IPS-18c (cell line): ENCODE results near the gene ARHGEF10L.

ENCODE experiments used
- H3K4me3 ChIP-seq: 2 replicates; pipeline ENCODE4 v1.7.0; 2013; ENCODE audit warnings: low read depth, mild to moderate bottlenecking, low read length, moderate library complexity; ENCODE audit not compliant: insufficient read depth
- H3K9me3 ChIP-seq: one replicate; pipeline ENCODE4 v1.6.1; 2013; ENCODE audit warnings: mild to moderate bottlenecking, low read length, moderate library complexity; ENCODE audit not compliant: control insufficient read depth, insufficient read depth

The ARHGEF10L gene

DNA sequence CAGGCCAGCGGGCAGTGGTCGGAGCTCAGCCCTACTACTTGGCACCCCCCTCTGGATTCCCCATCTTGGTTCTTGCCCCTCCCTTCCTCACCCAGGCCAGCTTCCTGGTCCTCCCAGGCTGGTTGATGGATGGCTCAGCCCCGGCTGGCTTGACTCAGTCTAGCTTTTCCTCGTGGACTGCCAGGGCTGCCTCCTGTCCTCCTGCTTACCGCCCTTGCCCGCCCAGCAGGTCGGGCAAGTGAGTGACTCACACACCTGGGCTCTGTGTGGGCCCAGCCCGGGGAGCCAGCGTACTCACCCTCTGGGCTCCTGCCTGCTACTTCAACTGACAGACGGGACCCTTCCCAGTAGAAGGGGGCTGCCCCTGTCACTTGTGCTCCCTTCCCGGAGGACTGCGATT lies 19.5 kb upstream of the ARHGEF10L start:
- Histone ChIP-seq H3K4me3 (no peak overlapping the region), H3K9me3 (peaks cover 2% of the 10 kb centered on the region)

DNA sequence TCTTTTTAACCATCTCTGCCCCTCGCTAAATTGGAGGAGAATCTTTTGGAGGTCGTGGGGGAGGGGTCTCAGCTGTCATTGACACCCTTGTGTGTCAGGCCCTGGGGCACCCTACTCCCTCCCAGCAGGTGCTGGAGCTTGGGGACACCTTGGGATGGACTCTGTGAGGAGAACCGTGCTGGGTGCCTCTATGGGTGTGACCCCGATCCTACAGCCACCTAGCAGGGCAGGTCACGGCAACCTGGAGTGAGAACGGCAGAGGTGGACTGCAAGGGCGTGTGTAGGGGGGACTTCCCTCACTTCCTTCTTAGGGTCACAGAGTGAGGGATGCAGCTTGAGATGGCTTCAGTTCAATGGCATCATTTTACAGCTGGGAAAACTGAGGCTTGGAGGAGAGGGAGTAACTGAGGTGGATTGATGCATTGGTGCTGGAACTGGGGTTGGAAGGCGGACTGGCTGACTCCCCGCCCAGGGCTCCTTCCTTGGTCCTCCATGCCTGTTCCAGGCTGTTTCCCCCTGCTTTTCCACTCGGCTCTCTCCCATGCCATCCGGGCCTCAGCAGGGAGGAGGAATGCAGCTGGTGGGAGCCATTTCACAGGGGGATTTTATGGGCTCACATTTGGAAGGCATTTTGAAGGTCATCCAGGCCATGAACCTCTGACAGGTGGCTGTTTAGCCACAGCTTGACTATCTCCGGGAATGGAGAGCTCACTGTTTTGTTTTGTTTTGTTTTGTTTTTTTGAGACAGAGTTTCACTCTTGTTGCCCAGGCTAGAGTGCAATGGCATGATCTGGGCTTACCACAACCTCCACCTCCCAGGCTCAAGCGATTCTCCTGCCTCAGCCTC lies 18.8 kb upstream of the ARHGEF10L start:
- Histone ChIP-seq H3K4me3 (no peak overlapping the region), H3K9me3 (peaks cover 2% of the 10 kb centered on the region)

DNA sequence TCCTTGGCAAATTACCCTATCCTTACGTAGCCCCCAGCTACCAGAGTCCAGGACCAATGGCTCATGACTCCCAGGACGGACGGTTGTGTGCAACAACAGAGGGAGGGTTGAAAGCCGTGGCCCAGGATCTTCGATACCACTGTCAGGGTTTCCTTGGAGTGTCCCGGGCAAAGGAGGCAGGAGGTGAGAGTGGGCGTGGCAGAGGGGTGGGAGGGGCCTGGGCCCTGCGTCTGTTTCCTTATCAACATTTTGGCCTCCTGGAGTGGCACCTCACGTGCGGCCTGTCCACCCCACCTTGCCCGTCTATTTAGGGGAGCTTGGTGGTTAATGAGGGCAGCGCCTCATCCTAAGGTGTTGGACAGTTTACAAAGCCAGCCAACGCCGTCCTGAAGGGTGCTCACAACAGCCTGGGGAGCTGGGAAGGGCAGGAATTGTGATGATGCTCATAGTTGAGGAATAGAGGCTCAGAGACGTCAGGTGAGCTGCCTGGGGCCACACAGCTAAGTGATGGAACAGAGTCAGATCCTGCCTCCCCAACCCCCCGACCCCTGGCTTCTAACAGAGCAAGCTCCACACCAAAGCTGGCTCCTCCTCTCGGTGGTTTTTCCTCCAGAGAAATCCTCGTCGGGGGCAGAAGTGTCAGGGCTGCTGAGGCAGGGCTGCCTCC lies 17.4 kb upstream of the ARHGEF10L start:
- Histone ChIP-seq H3K9me3 (peaks cover 2% of the 10 kb centered on the region), H3K4me3 (no peak overlapping the region)

DNA sequence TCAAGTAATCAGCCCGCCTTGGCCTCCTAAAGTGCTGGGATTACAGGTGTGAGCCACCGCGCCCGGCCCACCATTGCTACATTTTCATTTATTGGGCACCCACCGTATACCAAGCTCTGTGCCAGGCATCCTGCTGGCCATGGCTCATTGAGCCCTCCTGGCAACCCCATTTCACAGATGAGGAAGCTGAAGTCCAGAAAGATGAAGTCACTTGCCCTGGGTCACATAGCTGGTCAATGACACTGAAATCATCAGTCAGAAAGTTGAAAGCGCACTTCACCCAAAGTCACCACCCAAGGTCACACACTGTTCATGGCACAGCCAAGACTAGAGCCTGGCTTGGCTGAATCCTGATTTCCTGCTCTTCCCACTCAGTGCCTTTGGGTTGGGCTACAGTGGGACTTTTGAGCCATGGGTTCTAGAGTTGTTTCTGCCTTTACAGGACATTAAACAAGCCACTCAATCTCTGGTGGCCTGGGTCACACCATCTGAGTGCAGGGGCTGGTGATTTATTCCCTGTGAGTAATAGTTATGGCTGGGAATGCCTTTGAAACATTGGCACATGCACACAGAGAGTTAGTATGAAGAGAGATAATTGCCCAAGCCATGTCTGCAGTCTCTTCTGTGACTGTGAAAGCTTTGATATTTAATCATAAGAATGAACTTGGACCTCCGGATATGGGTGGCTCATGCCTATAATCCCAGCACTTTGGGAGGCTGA lies 16.0 kb upstream of the ARHGEF10L start:
- H3K9me3 ChIP-seq = peaks cover 2% of the 10 kb centered on the region
- H3K4me3 ChIP-seq = no peak overlapping the region

DNA sequence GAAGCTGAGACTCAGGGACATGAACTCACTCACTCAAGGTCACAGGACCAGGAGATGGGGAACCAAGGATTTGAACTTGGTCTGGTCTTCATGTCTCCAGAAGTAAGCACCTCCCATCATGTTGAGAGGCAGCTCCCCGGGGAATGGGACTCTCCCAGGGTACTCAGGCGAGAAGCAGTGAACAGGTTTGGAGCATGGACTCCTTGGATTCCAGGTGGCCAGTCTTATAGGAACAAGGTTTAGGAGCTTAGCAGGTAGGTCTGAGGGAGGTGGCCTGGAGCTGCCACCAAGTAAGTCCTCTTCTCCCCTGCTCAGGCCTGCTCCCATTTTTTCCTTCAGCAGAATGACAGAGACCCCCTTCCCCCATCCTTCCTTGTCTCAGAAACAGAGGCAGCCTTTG lies 14.9 kb upstream of the ARHGEF10L start:
- no peak overlapping the region for H3K4me3 ChIP-seq
- peaks cover 2% of the 10 kb centered on the region for H3K9me3 ChIP-seq

DNA sequence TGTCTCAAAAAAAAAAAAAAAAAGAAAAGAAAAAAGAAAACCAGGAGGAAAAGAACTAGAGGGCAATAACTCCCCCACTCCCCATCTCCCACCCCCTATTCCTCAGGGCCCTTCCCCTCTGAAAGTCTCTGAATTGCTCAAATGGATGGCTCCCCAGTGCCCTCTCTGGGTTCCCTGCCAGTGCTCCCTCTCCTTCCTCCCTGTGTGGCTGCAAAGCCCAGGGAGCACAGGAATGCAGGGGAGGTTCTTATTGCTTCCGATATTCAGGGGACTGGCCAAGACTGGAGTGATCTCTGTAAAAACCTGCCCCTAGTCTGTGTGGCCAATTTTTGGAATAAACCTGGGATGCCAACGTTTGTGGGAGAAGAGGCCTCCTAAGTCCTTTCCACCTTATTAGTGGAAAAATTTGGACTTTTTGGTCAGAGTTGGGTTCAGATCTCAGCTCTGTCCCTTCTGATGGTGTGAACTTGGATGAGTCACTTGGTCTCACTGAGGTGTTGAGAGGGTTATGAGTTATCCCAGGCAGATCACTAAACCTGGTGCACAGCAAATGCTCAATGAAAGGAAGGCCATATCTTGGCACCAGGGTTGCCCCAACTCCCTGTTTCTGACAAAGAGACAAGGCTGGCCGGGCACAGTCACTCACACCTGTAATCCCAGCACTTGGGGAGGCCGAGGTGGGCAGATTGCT lies 13.4 kb upstream of the ARHGEF10L start:
- H3K4me3 ChIP-seq = no peak overlapping the region
- H3K9me3 ChIP-seq = peaks cover 2% of the 10 kb centered on the region

DNA sequence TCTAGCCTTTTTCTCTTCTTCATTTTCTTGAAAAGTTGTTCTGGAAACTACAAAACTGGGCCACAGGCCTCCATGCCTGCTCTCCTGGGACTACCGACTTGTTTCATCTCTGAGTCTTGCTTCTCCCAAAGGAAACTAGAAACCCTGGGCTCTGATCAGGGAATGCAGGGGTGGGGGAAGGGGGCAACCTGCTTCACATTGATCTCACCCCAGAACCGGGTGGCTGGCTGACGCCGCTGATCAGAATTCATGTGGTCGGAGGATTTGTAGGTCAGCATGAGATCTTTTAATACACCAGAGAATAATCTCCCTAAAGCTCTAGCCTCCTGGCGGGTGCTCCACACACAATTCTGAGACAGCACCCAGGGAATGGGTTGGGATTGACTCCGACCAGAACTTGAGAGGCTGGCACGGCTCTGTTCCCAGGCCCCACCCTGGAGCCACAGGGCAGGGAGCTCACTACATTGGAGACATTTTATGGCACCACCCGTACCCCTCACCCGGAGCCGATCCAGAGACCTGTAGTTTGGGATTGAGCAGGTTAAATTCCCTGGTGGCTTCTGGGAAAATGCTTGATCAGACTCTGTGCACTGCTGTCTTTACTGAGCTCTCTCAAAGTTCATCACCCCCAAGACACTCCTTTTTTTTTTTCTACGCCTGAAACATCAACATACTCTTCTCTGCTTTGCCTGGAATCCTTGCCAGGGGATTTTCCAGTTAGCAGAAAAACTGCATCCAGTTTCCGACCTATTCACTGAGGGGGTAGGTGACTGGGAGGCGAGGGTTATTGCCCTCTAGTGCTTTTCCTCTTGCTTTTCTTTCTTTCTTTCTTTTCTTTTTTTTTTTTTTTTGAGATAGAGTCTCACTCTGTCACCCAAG lies 12.2 kb upstream of the ARHGEF10L start:
- Histone ChIP-seq H3K4me3 (no peak overlapping the region), H3K9me3 (peaks cover 2% of the 10 kb centered on the region)

DNA sequence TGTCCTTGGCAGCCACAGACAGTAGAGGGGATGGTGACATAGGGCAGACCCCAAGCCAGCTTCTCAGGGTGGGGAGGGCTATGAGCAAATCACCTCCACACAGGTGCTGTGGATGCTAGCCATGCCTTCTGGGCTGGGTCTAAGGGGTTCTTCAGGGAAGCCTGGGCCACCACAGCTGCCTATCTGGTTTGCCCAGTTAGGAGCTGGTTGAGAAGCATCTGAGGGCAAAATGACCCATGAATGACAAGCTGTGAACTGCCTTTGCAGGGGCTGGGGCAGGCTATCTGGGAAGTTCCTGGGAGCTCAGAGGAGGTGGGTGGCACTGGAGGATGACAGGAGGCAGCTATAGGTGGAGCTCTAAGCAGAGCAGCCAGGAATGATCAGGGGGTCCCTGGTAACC lies 10.1 kb upstream of the ARHGEF10L start:
- Histone ChIP-seq H3K9me3 (no peaks in the 10 kb centered on the region), H3K4me3 (no peak overlapping the region)

DNA sequence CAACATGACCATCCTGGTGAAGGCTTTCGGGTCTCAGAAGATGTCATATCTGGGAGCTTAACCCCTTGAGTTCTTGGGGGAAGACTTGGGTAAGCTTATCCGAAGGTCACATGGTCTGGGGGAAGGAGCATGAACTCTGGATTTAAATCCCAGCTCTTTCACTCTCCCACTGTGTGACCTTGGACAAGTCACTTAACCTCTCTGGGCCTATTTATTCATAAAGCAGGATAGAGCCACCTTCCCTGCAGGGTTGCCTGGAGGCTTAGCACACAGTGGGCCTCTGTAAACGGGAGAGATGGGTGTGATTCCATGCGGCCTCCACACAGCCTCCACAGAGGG lies 8.2 kb upstream of the ARHGEF10L start:
- Histone ChIP-seq H3K4me3 (no peak overlapping the region), H3K9me3 (no peaks in the 10 kb centered on the region)

DNA sequence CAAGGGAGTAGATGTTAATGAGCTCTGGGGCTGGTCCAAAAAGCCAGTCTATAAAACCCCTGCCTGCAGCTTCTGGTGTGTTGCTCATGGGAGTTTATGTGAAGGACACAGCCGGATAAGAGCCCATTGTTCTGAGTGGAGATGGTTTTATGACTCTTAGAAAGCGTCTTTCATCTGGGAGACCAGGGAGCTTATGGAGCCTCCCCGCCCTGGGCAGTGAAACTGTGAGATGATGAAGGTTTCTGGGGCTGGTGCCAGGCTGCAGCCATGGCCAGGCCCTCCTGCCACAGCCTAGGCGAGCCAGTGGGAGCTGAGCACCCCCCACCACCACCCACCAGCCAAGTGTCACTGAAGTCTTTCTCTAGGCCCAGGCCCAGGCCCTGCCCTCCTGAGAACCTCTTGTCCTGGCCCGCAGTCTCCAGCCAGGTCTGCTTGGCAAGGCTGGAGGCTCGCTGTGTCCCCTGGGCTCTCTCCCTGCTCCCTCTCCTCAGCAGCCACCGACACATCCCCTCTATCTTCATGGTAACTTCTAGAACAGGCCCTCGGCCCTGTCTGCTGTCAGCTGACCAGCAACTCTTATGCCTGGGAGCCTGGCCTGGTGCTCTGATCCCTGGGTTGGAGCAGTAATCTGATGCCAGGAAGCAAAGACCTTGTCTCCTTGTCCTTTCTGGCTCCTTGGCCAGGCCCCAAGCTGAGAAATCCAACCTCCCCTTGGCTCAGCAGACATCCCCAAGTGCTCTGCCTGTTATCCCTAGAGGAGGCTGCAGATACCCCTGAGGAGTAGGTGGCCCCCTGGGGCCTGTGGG lies 7.6 kb upstream of the ARHGEF10L start:
- Histone ChIP-seq H3K4me3 (no peak overlapping the region), H3K9me3 (no peaks in the 10 kb centered on the region)

DNA sequence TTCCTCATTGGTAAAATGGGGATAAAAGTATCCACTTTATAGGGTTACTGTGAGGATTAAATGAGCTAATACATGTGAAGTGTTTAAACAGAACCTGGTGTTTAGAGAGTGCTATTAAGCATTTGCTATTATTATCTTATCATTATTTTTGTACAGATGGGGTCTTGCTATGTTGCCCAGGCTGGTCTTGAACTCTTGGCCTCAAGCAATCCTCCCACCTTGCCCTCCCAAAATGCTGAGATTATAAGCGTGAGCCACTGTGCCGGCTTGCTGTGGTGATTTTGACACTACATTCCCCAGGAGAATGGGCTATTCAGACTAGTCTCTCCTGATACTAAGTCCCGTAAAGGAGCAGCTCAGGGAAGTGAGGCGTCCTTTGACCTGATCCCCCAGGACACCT lies 6.3 kb upstream of the ARHGEF10L start:
- H3K9me3 ChIP-seq = no peaks in the 10 kb centered on the region

DNA sequence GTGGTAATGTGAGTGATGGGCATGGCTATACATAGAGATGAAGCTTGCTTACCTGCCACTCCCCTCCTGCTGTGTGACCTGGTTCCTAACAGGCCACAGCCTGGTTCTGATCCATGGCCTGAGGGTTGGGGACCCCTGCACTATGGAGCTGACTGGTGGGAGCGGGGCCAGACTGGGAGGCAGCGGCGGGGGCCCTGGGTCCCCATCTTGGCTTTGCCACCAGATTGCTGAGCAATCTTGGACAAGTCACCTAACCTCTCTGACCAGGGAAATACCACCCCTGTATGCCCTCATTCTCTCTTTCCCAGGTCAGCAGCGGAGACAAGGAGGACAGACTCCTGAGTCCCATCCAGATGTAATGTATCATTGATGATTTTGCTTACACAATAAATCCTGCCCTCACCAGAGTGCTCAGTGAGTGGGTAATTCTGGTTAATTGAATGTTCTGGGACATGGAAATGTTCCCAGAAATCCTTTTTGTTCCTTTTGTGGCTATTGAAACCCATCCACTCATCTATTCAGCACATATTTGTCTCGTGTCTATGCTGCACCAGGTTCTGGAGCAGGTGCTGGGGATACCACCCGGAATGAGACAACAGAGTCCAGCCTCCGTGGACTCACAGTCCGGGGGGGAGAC lies 4.1 kb upstream of the ARHGEF10L start:
- no peaks in the 10 kb centered on the region for H3K9me3 ChIP-seq
- H3K4me3 ChIP-seq = no peak overlapping the region

More for the DNA sequence above, 6.3 kb upstream of the ARHGEF10L start:
- no peak overlapping the region for H3K4me3 ChIP-seq

DNA sequence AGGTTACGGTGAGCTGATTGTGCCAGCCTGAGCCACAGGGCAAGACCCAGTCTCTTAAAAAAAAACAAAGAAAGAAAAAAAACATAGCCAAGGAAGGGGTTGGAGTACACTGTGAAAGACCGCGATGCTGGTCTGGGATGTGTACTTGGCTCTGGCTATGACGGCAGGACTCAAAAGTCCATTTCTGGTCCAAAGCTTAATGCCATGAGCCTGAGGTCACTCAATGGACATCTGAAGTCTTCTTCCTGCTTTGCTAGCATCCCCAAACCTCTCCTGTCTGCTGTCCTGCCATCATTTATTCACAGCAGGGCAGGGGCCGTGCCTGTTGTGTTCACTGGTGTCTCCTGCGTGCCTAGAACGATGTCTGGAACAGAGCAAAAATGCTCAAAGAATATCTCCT lies 1.5 kb upstream of the ARHGEF10L start:
- no peak overlapping the region for H3K4me3 ChIP-seq

DNA sequence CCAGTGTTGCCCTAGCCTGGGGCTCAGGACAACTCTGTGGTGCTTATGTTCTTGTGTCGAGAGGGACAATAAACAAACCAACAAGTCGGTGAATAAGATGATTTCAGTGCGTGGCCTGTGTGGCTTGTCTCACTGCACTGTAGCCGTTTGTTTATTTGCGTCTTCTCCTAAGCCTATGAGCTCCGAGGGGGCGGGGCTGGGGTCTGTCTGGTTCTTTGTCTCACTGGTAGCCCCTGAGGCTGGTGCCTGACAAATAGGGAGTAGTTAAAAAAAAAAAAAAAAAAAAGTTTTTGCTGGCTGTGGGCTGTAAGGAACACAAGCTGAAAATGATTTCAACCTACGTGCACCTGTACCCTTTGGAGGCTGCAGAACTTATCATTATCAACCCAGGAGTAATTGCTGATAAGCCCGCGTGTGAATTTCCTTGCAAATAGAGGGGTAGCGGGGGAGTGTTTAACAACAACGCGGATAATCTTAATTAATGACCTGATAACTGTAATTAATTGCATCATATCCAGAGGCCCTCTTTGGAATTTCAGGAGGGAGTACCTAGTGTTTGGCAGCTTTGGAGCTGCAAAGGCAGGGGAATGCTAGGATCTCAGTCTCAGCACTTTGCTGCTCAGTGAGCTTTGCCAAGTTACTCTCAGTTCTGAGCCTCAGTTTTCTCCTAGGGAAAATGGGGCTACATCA lies 925 bp upstream of the ARHGEF10L start:
- Histone ChIP-seq H3K9me3 (no peaks in the 10 kb centered on the region), H3K4me3 (peak overlapping the region; percentile 65; the same call in 1 of the 2 replicates)

More for the DNA sequence above, 1.5 kb upstream of the ARHGEF10L start:
- H3K9me3 ChIP-seq = no peaks in the 10 kb centered on the region

DNA sequence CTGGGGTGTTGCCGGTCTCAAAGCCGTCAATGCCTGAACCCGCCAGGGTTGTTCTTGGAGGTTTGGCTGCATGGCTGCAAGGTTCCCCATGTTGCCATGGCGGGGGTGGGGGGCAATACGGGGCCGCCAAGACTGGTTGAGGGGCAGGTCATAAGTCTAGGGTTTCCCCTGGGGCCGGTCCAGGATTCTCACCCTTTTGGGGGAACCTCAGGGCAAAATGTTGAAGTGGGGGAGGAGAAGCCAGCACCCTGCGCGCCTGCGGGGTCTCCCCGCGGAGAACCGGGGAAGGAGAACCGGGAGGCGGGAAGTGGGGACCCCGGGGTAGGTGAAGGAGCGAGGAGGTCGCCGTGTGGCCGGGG lies 401 bp upstream of the ARHGEF10L start:
- Histone ChIP-seq H3K4me3 (peak overlapping the region; percentile 65), H3K9me3 (no peaks in the 10 kb centered on the region)
